Measurements from ENCODE around the gene CDH3. TPM values are rescaled to one million over a fixed set of nuclear protein-coding genes. Genes with fewer than 3 reads are reported as not detected.

Gene CDH3
- total RNA-seq, 1 experiment from 2014 or later = not detected

GRCh38 chr16:68733570-68733969 is 88.5 kb downstream of the CDH3 start:
- DNase-seq (ENCODE audit: extremely low read depth, low read depth) = no peak

DNA sequence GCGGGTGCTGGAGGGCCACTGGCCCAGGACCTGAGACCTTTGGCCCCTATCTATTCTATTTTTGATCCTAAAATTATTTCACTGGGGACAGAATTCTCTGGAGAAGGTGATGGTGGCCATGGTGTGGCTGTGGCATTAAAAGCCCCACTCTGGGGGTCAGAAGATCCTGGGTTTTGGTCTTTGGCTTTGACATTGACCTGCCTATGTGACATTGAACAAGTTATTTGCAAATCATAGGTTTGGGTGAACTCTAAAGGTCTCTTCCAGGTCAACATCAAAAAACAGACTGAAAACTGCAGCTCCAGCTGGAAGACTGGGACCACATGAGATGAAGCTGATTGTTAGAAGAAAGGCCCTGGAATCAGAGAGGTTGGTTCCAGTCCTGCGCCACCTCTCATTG is 89.7 kb downstream of the CDH3 start:
- no peak for DNase-seq (ENCODE audit: extremely low read depth, low read depth)

DNA sequence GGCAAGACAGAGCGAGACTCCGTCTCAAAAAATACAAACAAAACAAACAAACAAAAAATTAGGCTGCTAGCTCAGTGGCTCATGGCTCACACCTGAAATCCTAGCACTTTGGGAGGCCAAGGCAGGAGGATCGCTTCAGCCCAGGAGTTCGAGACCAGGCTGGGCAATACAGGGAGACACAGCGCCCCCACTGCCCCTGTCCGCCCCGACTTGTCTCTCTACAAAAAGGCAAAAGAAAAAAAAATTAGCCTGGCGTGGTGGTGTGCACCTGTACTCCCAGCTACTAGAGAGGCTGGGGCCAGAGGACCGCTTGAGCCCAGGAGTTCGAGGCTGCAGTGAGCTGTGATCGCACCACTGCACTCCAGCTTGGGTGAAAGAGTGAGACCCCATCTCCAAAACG is 91.5 kb downstream of the CDH3 start:
- DNase-seq (ENCODE audit: extremely low read depth, low read depth) = no peak

GRCh38 chr16:68737046-68737729 is 92.1 kb downstream of the CDH3 start, which contains the start of gene CDH1:
CDH1 (plus strand) TSS chr16:68737292; CDS start chr16:68737416, 124 bp downstream.
- no peak for DNase-seq (ENCODE audit: extremely low read depth, low read depth)

DNA sequence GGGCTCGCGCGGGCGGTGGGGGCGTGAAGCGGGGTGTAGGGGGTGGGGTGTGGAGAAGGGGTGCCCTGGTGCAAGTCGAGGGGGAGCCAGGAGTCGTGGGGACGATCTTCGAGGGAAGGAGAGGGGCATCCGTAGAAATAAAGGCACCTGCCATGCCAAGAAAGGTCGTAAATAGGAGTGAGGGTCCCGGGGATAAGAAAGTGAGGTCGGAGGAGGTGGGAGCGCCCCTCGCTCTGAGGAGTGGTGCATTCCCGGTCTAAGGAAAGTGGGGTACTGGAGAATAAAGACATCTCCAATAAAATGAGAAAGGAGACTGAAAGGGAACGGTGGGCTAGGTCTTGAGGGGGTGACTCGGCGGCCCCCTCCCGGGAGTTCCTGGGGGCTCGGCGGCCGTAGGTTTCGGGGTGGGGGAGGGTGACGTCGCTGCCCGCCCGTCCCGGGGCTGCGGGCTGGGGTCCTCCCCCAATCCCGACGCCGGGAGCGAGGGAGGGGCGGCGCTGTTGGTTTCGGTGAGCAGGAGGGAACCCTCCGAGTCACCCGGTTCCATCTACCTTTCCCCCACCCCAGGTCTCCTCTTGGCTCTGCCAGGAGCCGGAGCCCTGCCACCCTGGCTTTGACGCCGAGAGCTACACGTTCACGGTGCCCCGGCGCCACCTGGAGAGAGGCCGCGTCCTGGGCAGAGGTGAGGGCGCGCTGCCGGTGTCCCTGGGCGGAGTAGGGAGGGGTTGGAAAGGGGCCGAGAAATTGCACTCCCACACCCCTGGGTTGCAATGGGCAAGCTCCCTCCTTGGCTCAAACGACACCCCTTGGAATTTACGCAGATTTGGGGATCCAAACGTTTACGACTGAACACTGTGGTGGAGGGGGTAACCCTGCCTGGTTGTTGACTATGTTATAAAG is 92.9 kb downstream of the CDH3 start:
- DNase-seq (ENCODE audit: extremely low read depth, low read depth) = no peak

- DNase-seq (ENCODE audit: extremely low read depth, low read depth) = no peak
Measured at GRCh38 chr16:68739964-68740627, 95.0 kb downstream of the CDH3 start.

GRCh38 chr16:68740628-68741346 is 95.7 kb downstream of the CDH3 start:
- DNase-seq (ENCODE audit: extremely low read depth, low read depth) = no peak

- DNase-seq (ENCODE audit: extremely low read depth, low read depth) = no peak
Measured at GRCh38 chr16:68743664-68744063, 98.6 kb downstream of the CDH3 start.

DNA sequence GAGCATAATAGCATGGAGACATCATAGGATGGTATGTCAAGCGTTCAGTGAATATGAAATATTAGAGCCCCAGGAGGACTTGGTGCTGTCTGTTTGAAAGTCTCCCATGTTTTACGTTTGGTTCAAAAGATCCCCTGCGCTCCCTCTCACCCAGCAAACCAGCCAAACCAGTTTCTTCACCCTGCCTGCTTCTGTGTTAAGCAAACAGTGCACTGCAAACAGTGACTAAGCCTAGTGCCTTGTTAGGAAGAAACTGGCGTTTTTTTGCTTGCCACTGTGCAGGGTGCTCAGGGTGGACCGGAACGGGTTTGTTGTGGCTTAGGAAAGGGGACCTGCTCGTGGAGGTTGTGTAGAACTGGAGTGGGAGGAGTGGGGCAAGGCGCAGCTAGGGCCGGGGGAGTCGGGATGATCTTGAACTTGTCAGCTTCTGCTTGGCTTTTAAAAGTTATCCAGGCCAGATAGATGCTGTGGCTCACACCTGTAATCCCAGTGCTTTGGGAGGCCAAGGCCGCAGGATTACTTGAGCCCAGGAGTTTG is 99.7 kb downstream of the CDH3 start:
- peak; percentile 36 for DNase-seq (ENCODE audit: extremely low read depth, low read depth)

- no peak for DNase-seq (ENCODE audit: extremely low read depth, low read depth)
Measured at GRCh38 chr16:68746951-68747350, 101.8 kb downstream of the CDH3 start.

GRCh38 chr16:68749432-68749831 is 104.3 kb downstream of the CDH3 start:
- no peak for DNase-seq (ENCODE audit: extremely low read depth, low read depth)

Small RNA genes within 50 kb of the gene (small RNA-seq; reads per million reads assigned to genes)
- gene HSPE1P5 = 0 reads per million in 2 experiments
- gene RF01233 = 0 reads per million in 2 experiments
- 0 reads per million in 2 experiments for gene RNA5SP429

Other genes with a start within 250 kb of the CDH3 start
- gene SMPD3, start 196.8 kb upstream of the CDH3 start, total RNA-seq (2014; rRNA removed; shearing (Covaris generic)) = 0.07 and 0.14 TPM in 2 replicates
- 27.6 and 28.6 TPM in 2 replicates for gene ZFP90, start 106.0 kb upstream of the CDH3 start, total RNA-seq (2014; rRNA removed; shearing (Covaris generic))
- gene CDH1, start 92.0 kb downstream of the CDH3 start, total RNA-seq (2014; rRNA removed; shearing (Covaris generic)) = not detected in 2 replicates
- 22.3 and 22.6 TPM in 2 replicates for gene TANGO6, start 198.2 kb downstream of the CDH3 start, total RNA-seq (2014; rRNA removed; shearing (Covaris generic))

Measured in NCI-H460 (cell line).